ENCODE measurements around the gene CPNE4.

The CPNE4 gene

DNA sequence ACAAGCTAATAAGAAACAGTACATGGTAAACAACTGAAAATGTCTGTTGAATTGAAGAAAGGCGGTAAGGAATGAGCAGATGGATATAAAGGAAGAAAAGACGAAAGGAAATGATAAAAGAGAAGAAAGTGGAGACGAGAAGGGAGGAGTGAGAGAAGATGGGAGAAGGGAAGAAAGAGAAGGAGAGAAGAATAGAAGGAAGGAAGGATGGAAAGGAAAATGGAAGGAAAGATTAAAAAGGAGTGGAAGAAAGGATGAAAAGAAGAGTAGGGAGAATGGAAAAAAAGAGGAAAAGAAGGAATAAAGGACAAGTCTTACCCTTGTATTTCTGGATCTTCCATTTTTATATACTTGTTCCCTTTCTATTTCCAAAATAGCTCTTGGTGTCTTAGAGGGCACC lies 17.7 kb downstream of the CPNE4 start:
- no peaks in the 10 kb centered on the region for H3K36me3 ChIP-seq
- H3K27me3 ChIP-seq: no peaks in the 10 kb centered on the region
- H3K4me1 ChIP-seq: peaks cover 10% of the 10 kb centered on the region
- no peak overlapping the region for H3K4me2 ChIP-seq
- no peak for TF ChIP-seq Cebpa-rat (IDR thresholded peaks at IDR 0.05)
- H4K20me1 ChIP-seq: no peaks in the 10 kb centered on the region
- H3K4me3 ChIP-seq: no peak overlapping the region
- H3K9ac ChIP-seq: no peak overlapping the region
- H3K27ac ChIP-seq: no peak overlapping the region
- no peaks in the 10 kb centered on the region for H3K9me3 ChIP-seq

DNA sequence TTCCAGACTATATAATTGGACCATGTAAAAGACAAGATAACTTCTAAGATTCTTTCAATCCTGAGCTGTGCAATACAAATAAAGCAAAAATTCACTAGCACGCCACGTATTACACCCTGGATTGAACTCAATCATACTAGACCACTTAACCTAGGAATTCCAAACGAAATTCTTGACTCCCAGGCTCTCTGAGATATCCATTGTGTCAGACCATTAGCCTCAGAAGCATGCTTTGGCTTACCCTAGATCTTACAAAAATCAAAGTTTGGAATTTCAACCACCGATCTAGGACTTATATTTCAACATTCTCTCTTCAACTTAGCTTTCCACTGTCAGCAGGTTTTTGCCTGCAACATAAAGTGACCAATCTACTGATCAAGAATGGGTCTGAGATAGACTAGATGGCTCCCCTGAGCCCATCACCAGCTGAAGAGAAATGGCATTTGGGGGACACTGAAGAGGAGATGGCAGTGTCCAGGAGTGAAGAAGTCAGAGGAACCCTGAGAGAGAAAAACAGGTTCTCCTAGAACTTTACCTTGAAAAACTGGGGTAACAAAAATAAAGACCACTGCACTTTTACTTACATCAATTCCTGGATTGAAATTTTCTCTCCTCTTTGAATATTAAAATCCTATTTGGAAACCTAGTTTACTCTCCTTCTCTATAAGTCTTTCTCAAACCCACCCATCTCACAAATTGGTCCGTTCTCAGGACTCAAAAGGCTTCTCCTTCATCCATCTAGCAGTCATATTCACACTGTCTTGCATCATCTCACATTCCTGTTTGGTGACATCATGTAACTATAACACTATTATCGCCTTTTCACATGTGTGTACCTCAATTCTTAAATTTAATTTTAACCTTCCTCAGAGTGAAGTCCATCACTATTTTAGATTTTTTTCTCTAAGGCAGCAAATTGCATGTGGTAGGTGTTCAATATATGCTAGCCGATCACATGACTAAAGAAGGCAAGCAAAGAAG lies 18.5 kb downstream of the CPNE4 start:
- TF ChIP-seq Cebpa-rat (IDR thresholded peaks at IDR 0.05): no peak
- Histone ChIP-seq H3K27me3 (no peaks in the 10 kb centered on the region), H3K36me3 (no peaks in the 10 kb centered on the region)

DNA sequence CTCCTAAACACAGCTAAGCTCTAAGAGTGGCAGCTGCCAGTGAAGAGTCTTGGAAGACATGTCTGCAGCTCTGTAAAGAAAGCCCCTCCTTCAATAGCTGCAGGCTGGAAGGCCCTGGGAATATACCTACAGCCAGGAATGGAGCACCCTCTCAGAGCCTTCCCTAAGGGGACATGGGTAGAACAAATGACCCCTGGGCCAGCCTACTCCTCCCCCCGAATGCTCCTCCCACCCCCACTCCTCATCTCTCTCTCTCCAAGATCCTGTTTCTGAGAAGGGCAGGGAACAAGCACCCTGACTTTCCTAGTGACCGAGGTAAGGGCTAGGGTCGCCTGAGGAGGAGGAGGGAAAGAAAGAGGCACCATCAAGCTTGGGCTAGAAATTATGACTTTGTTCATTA lies 20.7 kb downstream of the CPNE4 start:
- Histone ChIP-seq H3K4me2 (no peak overlapping the region), H3K9ac (no peak overlapping the region), H3K4me1 (peaks cover 10% of the 10 kb centered on the region), H4K20me1 (no peaks in the 10 kb centered on the region), H3K9me3 (no peaks in the 10 kb centered on the region), H3K27ac (no peak overlapping the region), H3K4me3 (no peak overlapping the region), H3K36me3 (no peaks in the 10 kb centered on the region), H3K27me3 (no peaks in the 10 kb centered on the region)
- no peak for TF ChIP-seq Cebpa-rat (IDR thresholded peaks at IDR 0.05)

More for the DNA sequence above, 18.5 kb downstream of the CPNE4 start:
- H3K4me1 ChIP-seq: peaks cover 10% of the 10 kb centered on the region
- H4K20me1 ChIP-seq: no peaks in the 10 kb centered on the region
- no peak overlapping the region for H3K27ac ChIP-seq
- H3K9me3 ChIP-seq: no peaks in the 10 kb centered on the region
- H3K9ac ChIP-seq: no peak overlapping the region
- no peak overlapping the region for H3K4me3 ChIP-seq
- no peak overlapping the region for H3K4me2 ChIP-seq

DNA sequence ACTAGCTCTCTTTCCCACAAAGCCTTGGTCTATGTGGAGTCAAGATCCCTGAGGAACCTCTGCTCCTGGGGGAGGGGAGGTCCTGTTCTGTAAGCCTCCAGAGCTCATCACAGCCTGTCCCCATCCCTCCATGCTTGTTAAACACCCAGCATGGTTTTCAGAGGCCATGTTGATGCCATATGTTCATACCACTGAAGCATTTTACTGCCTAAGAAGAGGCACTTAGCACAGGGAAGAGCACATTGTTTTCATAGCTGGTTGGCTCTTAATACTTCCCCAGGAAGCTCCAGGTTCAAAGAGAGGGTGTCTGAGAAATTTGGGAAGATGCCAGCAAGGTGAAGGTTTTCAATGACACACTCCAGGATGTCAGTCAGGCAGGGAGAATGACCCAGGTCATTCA lies 25.6 kb downstream of the CPNE4 start:
- Histone ChIP-seq H3K36me3 (no peaks in the 10 kb centered on the region), H3K27ac (no peak overlapping the region), H3K9me3 (no peaks in the 10 kb centered on the region), H3K4me2 (no peak overlapping the region), H3K9ac (no peak overlapping the region), H4K20me1 (no peaks in the 10 kb centered on the region), H3K4me1 (no peaks in the 10 kb centered on the region), H3K27me3 (no peaks in the 10 kb centered on the region), H3K4me3 (no peak overlapping the region)
- no peak for TF ChIP-seq Cebpa-rat (IDR thresholded peaks at IDR 0.05)

DNA sequence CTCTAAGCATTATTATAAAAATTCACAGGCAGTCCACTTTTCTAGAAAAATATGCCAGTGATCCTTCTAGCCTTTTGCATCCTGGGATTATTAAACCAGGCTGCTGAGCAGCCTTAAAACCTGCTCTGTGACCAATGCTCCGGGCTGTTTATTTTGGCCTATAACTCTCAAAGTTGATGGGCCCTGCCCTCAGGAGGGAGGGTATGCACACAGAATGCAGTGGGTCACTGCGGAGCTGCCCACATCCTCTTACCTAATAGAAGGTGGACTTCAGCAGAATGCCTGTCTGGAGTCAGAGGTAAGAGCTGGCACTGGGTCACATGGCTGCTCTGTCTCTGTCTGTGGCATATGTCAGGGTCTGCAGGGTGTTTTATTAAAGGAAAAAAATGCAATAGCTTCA lies 26.0 kb downstream of the CPNE4 start:
- H4K20me1 ChIP-seq: no peaks in the 10 kb centered on the region
- H3K4me2 ChIP-seq: no peak overlapping the region
- H3K9ac ChIP-seq: no peak overlapping the region
- H3K27ac ChIP-seq: no peak overlapping the region
- no peak for TF ChIP-seq Cebpa-rat (IDR thresholded peaks at IDR 0.05)
- no peaks in the 10 kb centered on the region for H3K4me1 ChIP-seq
- no peaks in the 10 kb centered on the region for H3K27me3 ChIP-seq
- no peaks in the 10 kb centered on the region for H3K9me3 ChIP-seq
- no peaks in the 10 kb centered on the region for H3K36me3 ChIP-seq
- no peak overlapping the region for H3K4me3 ChIP-seq

DNA sequence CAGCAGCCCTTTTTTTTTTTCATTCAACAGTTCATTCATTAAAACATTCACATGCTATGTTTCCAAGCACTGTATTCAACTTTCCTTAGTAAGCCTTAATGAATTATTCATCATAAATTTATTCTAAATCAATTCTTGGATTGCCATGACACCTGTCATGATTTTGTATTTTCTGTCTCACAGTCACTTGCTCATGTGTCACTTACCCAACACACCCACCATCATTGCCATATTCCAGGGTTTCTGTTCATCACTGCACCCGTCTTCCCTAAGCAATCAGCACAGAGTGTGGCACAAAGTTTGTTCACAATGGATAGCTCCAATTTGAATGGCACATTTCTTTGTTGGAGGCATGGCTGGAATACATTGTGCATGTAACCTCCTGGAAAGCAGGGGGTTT lies 27.2 kb downstream of the CPNE4 start:
- Histone ChIP-seq H3K9ac (no peak overlapping the region), H3K4me1 (no peaks in the 10 kb centered on the region), H4K20me1 (no peaks in the 10 kb centered on the region), H3K9me3 (no peaks in the 10 kb centered on the region), H3K27ac (no peak overlapping the region), H3K27me3 (no peaks in the 10 kb centered on the region), H3K4me3 (no peak overlapping the region), H3K4me2 (no peak overlapping the region), H3K36me3 (no peaks in the 10 kb centered on the region)
- no peak for TF ChIP-seq Cebpa-rat (IDR thresholded peaks at IDR 0.05)

DNA sequence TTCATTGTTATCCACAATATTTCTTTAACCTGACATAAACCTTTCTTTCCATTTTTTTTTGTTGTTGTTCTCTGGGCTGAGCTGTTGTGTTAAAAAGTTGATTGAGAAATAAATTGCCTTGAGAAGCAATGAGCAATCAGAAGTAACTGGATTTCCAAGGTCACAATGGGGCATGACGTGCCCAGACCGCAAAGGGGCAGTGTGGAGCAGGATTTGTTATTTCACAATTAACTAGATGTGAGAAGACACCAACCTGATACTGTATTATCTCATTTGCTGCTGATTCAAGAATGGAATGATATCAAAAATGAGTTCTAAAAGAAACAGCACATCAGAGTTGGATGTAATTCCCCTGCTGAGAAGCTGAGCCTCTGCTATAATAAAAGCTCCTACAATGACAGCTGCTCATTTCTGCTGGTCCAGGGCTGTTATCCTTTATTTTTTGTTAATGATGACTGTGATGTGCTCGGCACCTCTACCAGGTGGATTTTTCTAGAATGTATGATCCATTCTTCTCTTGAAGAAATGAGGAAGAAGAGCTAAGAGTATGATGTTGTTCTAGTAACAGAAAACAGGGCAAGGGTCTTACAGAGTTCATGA lies 28.1 kb downstream of the CPNE4 start:
- TF ChIP-seq Cebpa-rat (IDR thresholded peaks at IDR 0.05): no peak
- Histone ChIP-seq H3K4me1 (no peaks in the 10 kb centered on the region), H3K4me3 (no peak overlapping the region), H3K9me3 (no peaks in the 10 kb centered on the region), H3K9ac (no peak overlapping the region), H3K36me3 (no peaks in the 10 kb centered on the region), H4K20me1 (no peaks in the 10 kb centered on the region), H3K4me2 (no peak overlapping the region), H3K27me3 (no peaks in the 10 kb centered on the region), H3K27ac (no peak overlapping the region)

DNA sequence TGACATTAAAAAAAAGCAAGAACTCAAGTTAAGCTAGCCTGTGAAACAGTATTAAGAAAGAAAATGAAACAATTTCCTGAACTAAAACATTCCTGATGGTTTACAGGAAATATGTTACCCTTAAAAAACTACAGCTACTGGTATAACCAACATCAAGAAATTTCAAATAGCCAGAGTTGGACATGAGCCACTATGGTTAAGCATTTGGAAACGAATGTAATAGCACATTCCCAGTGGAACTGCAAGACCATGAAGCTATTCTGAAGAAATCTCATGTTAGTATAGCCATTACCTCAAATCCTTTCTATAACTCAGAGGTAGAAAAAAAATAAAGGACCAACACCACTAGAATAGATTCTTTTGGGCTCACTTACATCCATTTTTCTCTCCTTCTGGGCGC lies 30.2 kb downstream of the CPNE4 start:
- Histone ChIP-seq H3K4me2 (no peak overlapping the region), H3K9me3 (no peaks in the 10 kb centered on the region), H3K27me3 (no peaks in the 10 kb centered on the region), H3K27ac (no peak overlapping the region), H3K4me1 (no peaks in the 10 kb centered on the region), H3K4me3 (no peak overlapping the region), H3K36me3 (no peaks in the 10 kb centered on the region), H3K9ac (no peak overlapping the region), H4K20me1 (no peaks in the 10 kb centered on the region)
- no peak for TF ChIP-seq Cebpa-rat (IDR thresholded peaks at IDR 0.05)

DNA sequence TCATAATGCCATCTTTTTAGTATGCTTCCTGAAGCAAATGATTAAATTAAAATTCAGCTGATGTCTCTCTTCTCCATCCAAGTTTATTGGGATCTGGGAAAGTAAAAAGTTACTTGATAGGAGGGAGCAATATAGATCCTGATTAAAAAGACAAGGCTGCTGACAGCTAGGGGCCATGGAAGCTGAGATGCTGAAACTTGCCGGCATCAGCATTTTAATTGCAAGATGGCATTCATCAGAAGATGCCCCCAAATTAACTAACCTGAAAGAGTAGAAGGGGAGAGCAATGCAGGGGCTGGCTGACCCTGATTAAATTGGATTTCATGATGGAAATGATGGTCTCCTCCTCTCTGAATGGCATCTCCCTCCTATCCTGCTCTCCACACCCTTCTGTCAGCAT lies 31.1 kb downstream of the CPNE4 start:
- H3K9ac ChIP-seq: no peak overlapping the region

DNA sequence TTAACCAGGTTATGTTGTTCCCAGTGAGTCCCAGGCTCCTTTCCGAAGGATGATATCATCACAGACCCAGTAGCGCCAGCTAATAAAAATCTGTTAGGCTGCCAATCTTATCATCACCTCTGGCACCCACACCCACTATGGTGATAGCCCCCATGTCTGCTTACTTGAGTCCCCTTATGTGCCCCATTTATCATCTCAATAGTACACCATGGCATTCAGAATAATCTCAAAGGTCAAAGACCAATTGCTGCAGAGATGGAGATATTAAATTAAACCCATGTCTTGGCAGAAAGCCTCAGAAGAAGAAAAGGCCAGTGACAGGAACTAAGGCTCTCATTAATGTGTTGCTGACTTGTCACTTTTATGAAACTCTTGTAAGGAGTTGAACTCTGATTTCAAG lies 32.8 kb downstream of the CPNE4 start:
- no peaks in the 10 kb centered on the region for H4K20me1 ChIP-seq

More for the DNA sequence above, 31.1 kb downstream of the CPNE4 start:
- no peaks in the 10 kb centered on the region for H3K9me3 ChIP-seq
- no peaks in the 10 kb centered on the region for H3K27me3 ChIP-seq
- no peak for TF ChIP-seq Cebpa-rat (IDR thresholded peaks at IDR 0.05)
- no peak overlapping the region for H3K4me3 ChIP-seq
- no peaks in the 10 kb centered on the region for H3K4me1 ChIP-seq
- H3K4me2 ChIP-seq: no peak overlapping the region
- no peak overlapping the region for H3K27ac ChIP-seq
- no peaks in the 10 kb centered on the region for H3K36me3 ChIP-seq
- H4K20me1 ChIP-seq: no peaks in the 10 kb centered on the region

More for the DNA sequence above, 32.8 kb downstream of the CPNE4 start:
- no peaks in the 10 kb centered on the region for H3K36me3 ChIP-seq
- no peaks in the 10 kb centered on the region for H3K4me1 ChIP-seq
- TF ChIP-seq Cebpa-rat (IDR thresholded peaks at IDR 0.05): no peak
- no peak overlapping the region for H3K4me3 ChIP-seq
- no peak overlapping the region for H3K9ac ChIP-seq
- H3K27me3 ChIP-seq: no peaks in the 10 kb centered on the region
- H3K4me2 ChIP-seq: no peak overlapping the region
- H3K27ac ChIP-seq: no peak overlapping the region
- no peaks in the 10 kb centered on the region for H3K9me3 ChIP-seq
